Measurements from ENCODE around the gene GRB7.
"Not testable (repeated sequence)": the region's sequence is repeated elsewhere in the genome, so short reads cannot be mapped to it uniquely, and the experiment has no call there.

The GRB7 gene

GRCh38 chr17:39751637-39752036 lies 13.9 kb downstream of the GRB7 start:
- no peak for DNase-seq (ENCODE audit: low read depth)

- DNase-seq (ENCODE audit: low read depth), result no peak
Measured at GRCh38 chr17:39752241-39752881, 14.6 kb downstream of the GRB7 start.

- DNase-seq (ENCODE audit: low read depth), result peak; percentile 52
Measured at GRCh38 chr17:39753514-39754160, 15.9 kb downstream of the GRB7 start.

- peak; percentile 91 for DNase-seq (ENCODE audit: low read depth)
Measured at GRCh38 chr17:39754161-39754957, 16.6 kb downstream of the GRB7 start.

- no peak for DNase-seq (ENCODE audit: low read depth)
Measured at GRCh38 chr17:39754958-39755553, 17.3 kb downstream of the GRB7 start.

GRCh38 chr17:39755554-39756379 lies 18.0 kb downstream of the GRB7 start:
- peak; percentile 54 for DNase-seq (ENCODE audit: low read depth)

GRCh38 chr17:39756380-39757079 lies 18.8 kb downstream of the GRB7 start:
- no peak for DNase-seq (ENCODE audit: low read depth)

- DNase-seq (ENCODE audit: low read depth), result no peak
Measured at GRCh38 chr17:39757176-39757662, 19.5 kb downstream of the GRB7 start.

GRCh38 chr17:39757931-39758873 lies 20.5 kb downstream of the GRB7 start:
- peak; percentile 23 for DNase-seq (ENCODE audit: low read depth)

GRCh38 chr17:39759204-39759603 lies 21.5 kb downstream of the GRB7 start:
- no peak for DNase-seq (ENCODE audit: low read depth)

- DNase-seq (ENCODE audit: low read depth), result no peak
Measured at GRCh38 chr17:39761861-39762496, 24.2 kb downstream of the GRB7 start.

GRCh38 chr17:39763051-39763820 lies 25.5 kb downstream of the GRB7 start:
- no peak for DNase-seq (ENCODE audit: low read depth)

- DNase-seq (ENCODE audit: low read depth), result not testable (repeated sequence)
Measured at GRCh38 chr17:39764171-39764570, 26.4 kb downstream of the GRB7 start.

GRCh38 chr17:39765175-39765574 lies 27.4 kb downstream of the GRB7 start:
- DNase-seq (ENCODE audit: low read depth), result no peak

- DNase-seq (ENCODE audit: low read depth), result no peak
Measured at GRCh38 chr17:39765766-39766165, 28.0 kb downstream of the GRB7 start.

- DNase-seq (ENCODE audit: low read depth), result no peak
Measured at GRCh38 chr17:39767147-39767546, 29.4 kb downstream of the GRB7 start.

GRCh38 chr17:39769974-39770587 lies 32.3 kb downstream of the GRB7 start:
- peak; percentile 54 for DNase-seq (ENCODE audit: low read depth)

- DNase-seq (ENCODE audit: low read depth), result no peak
Measured at GRCh38 chr17:39772415-39772814, 34.7 kb downstream of the GRB7 start.

All from T follicular helper cell (primary cell).